Coronary artery (tissue), 2 donors: Measurements from ENCODE around the gene UNC45A.

Experiments used
- DNase-seq: peaks from one replicate; pipeline ENCODE4 v3.0.0-alpha.2; 2017; ENCODE audit warnings: low spot score
- H3K27ac ChIP-seq, 2 donors: fragments of 200-600 bp; sonication (generic); one replicate each; pipeline ENCODE4 v1.5.1; 2016 to 2019
- H3K4me3 ChIP-seq: fragments of 200-600 bp; sonication (generic); 2 replicates; pipeline ENCODE4 v1.5.1; 2016; ENCODE audit warnings: mild to moderate bottlenecking, moderate library complexity
- TF ChIP-seq, protein P1 (sequence below): fragments of 200-600 bp; sonication (generic); IDR thresholded peaks from one replicate; pipeline ENCODE4 v1.5.1; 2019; ENCODE audit warnings: antibody characterized with exemption

The UNC45A gene

DNA sequence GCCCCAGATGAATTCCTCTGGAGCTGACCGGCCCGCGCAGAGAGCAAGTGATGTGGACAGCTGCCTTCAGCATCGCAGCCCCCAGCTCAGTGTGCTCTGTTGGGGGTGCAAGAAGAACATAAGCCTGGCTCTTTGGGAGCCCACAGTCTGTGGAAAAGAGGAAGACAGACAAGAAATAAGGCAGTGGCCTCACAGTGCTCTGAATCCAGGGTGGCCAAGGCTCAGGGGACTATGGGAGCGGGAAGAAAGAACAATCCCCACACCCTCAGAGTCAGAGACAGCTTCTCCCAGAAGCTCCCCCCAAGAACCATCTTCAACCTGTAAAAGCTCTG, 2.5 kb upstream of the UNC45A start:
- H3K27ac ChIP-seq: peak overlapping the region; percentile 59 to 96
- peak overlapping the region; percentile 97 for H3K4me3 ChIP-seq
- no peak for DNase-seq
- TF ChIP-seq, protein P1, sequence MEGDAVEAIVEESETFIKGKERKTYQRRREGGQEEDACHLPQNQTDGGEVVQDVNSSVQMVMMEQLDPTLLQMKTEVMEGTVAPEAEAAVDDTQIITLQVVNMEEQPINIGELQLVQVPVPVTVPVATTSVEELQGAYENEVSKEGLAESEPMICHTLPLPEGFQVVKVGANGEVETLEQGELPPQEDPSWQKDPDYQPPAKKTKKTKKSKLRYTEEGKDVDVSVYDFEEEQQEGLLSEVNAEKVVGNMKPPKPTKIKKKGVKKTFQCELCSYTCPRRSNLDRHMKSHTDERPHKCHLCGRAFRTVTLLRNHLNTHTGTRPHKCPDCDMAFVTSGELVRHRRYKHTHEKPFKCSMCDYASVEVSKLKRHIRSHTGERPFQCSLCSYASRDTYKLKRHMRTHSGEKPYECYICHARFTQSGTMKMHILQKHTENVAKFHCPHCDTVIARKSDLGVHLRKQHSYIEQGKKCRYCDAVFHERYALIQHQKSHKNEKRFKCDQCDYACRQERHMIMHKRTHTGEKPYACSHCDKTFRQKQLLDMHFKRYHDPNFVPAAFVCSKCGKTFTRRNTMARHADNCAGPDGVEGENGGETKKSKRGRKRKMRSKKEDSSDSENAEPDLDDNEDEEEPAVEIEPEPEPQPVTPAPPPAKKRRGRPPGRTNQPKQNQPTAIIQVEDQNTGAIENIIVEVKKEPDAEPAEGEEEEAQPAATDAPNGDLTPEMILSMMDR: no peak

DNA sequence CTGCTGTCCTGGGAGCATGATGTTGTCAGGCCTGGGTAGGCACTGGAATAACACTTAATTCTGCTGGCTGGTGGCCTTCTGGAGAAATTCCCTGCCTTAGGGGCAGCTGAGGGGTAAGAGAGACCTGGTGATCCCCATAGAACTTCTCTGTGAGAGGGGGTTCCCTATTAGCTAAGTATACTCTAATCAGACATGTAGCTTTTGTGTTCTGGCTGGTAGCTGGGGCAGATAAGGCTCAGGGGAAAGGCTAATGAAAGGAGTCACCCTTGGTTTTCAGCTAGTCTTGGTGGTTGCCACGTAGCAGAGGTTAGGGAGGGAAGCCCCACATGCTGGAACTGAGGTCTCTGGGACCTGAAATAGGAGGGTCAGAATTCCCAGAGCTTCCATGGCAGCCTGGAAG, 1.8 kb upstream of the UNC45A start:
- H3K27ac ChIP-seq: no peak overlapping the region

DNA sequence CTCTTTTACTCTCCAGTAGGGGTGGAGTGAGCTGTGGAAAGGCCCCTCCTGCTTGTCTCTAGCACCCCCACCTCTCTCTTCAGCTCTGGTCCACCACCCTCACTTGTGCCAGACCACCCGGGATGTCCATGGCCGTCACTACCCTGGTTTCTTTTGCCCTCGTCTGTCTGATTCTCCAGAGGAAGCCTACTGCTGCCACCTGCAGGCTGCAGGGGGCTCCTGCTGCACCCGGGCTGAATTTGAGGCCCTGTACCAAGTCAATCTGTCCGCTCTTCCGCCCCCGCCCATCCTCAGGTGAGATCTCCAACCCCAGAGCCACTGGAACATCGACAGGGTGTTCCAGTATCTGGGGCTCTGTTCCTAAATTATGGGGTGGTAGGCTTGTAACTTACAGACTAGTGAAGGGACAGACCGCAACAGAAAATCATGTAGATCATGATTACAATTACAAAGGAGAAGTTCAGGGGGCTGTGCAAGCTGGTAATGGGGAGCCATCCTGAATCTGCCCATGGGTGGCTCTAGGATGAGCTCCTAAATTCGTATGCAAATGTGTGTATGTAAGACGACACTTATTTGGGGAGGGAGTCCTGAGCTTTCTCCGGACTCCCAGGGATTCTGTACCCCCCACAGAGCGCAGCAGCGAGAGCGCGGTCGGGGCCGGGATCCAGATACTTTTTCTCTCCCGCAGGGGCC, 683 bp upstream of the UNC45A start:
- peak overlapping the region; percentile 88 to 94 for H3K27ac ChIP-seq
- peak overlapping the region; percentile 92 for H3K4me3 ChIP-seq
- TF ChIP-seq, protein P1: peak; percentile 81
- DNase-seq: peak; percentile 87

More for the DNA sequence above, 1.8 kb upstream of the UNC45A start:
- TF ChIP-seq, protein P1: no peak
- no peak overlapping the region for H3K4me3 ChIP-seq
- DNase-seq: no peak

DNA sequence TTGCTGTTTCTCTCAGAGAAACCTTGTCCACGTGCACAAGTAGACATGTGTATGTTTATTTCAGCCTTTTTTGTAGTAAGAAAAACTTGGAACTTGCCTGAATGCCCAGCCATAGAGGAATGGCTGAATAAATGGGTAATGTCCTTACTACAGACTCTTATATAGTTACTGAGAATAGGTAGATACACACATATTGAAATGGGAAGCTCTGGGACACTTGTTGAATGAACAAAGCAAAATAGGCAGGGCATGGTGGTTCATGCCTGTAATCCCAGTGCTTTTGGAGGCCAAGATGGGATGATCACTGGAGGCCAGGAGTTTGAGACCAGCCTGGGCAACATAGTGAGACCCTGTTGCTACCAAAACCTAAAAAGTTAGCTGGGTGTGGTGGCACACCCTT, 1.7 kb downstream of the UNC45A start:
- DNase-seq: no peak
- no peak overlapping the region for H3K27ac ChIP-seq
- no peak overlapping the region for H3K4me3 ChIP-seq
- TF ChIP-seq, protein P1: no peak

DNA sequence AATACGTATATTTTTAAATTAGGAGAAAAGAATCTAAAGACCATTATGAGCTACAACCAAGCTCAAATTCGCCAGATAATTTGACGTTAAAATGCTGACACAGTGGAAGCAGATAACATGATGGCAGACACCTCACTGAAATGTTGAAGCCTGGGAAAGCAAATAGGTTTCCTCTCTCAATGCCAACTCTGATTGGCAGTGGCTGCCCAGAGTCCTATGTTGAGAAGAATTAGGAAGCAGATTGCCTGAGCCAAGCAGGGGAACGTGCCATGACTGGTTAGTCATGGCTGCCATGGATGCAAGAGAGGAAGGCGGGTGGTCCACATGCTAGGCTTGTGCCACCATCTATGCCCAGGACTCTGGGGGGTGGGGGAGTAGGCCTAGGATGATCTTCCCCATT, 3.2 kb downstream of the UNC45A start:
- DNase-seq: no peak
- Histone ChIP-seq H3K27ac (no peak overlapping the region), H3K4me3 (no peak overlapping the region)
- TF ChIP-seq, protein P1: no peak

DNA sequence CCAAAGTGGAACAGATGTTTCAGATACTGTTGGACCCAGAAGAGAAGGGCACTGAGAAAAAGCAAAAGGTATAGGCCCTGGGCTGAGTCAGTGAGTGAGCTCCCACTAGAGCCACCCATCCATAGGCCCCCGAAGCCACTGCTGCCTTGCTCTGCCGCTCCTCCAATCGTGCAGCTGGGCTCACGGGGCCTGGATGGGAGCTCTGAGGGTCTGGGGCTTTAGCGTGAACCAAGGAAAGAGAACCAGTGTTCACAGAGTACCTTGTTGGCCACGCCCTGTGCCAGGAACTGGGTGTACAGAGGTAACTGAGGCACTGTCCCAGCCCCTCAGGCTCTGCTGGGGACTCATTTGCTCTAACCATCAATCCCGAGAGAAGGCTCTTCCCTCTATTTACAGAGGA, 4.7 kb downstream of the UNC45A start:
- H3K4me3 ChIP-seq: no peak overlapping the region
- DNase-seq: no peak
- H3K27ac ChIP-seq: no peak overlapping the region
- TF ChIP-seq, protein P1: no peak

DNA sequence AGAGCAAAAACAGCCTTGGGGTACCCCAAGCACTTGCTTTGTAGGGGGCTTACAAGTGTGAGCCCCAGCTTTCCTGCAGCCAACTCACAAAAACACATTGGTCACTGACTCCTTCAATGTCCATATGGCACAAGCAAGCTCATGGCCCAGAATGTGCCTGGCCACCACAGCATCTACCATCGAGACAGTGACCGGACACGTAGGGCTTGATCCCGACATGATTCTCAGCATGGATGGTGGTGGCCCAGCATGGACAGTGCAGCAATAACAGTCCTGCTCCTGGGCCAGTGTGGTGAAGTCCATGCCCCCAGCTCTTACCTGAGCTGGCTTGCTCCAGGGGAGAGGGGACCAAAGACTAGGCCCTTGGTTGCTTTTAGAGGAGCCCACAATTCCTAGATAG, 6.0 kb downstream of the UNC45A start:
- H3K27ac ChIP-seq: no peak overlapping the region
- peak; percentile 62 for DNase-seq
- no peak overlapping the region for H3K4me3 ChIP-seq
- TF ChIP-seq, protein P1: no peak
